Measurements from ENCODE around the gene COPS9. TPM values are rescaled to one million over a fixed set of nuclear protein-coding genes. Genes with fewer than 3 reads are reported as not detected.

The COPS9 gene
- total RNA-seq, 1 donor from 2014 or later: 35.0 TPM

DNA sequence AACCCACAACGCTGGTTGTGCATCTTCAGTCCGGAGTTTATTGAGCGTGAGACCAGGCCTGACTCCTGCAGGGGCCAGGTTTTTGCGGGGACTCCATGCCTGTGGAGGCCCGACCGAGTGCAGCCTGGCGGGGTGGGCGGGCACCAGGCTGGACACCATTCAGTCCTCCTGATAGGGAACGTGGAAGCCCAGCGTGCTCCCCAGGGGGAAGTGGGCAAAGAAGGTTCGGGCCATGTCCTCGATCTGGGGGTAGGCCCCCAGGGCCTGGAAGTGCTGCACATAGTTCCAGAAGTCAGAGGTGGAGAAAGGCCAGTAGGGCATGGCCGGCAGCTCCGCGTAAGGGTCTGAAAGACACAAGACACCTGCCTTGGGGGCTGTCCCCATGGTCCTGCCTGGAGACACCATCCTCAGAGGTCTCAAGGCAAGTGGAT, 2.9 kb upstream of the COPS9 start:
- TF ChIP-seq, protein P1, sequence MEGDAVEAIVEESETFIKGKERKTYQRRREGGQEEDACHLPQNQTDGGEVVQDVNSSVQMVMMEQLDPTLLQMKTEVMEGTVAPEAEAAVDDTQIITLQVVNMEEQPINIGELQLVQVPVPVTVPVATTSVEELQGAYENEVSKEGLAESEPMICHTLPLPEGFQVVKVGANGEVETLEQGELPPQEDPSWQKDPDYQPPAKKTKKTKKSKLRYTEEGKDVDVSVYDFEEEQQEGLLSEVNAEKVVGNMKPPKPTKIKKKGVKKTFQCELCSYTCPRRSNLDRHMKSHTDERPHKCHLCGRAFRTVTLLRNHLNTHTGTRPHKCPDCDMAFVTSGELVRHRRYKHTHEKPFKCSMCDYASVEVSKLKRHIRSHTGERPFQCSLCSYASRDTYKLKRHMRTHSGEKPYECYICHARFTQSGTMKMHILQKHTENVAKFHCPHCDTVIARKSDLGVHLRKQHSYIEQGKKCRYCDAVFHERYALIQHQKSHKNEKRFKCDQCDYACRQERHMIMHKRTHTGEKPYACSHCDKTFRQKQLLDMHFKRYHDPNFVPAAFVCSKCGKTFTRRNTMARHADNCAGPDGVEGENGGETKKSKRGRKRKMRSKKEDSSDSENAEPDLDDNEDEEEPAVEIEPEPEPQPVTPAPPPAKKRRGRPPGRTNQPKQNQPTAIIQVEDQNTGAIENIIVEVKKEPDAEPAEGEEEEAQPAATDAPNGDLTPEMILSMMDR (IDR thresholded peaks at IDR 0.05; ENCODE audit: insufficient read depth, low read length, severe bottlenecking): no peak
- FAIRE-seq (no peak), DNase-seq (ENCODE audit: low read depth) (no peak)
- H3K36me3 ChIP-seq (ENCODE audit: control insufficient read depth, insufficient read depth, low read length): no peaks in the 10 kb centered on the region
- H3K27me3 ChIP-seq (ENCODE audit: control insufficient read depth, insufficient read depth, low read length): no peaks in the 10 kb centered on the region
- no peak overlapping the region for H3K4me3 ChIP-seq (ENCODE audit: low read depth, low read length)

DNA sequence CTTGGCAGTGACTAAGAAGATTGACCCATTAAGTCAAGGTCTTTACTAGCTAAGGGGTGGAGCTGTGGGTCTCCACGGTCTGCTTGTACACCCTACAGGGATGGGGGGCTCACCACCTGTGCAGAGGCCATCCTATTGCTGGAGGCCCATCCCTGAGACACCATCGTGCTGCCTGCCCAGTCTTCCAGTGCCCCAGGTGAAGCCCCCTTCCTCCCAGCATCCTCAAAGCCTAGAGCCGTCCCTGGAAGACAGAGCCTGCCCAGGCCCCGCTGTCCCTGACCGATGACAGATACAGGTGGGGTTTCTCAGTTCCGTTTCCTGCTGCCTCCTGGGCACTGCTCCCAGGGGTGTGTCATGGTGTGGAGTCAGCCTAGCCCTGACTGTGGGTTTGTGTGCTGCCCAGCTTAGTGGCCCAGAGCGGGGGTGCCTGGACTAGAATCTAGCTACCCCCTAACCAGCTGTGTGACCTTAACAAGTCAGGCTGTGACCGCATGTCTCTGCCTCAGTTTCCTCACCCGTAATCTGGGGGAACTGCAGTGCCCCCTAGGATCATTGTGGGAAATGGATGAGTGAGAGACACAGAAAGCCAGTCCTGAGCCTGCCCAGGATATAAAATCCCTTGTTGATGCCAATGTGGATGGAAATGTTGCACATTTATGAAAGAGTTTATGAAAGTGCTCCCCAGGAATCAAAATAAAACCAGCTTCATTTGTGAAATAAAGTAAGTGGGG, 2.3 kb upstream of the COPS9 start:
- DNase-seq (ENCODE audit: low read depth) (peak; percentile 64), FAIRE-seq (no peak)
- TF ChIP-seq, protein P1 (IDR thresholded peaks at IDR 0.05; ENCODE audit: insufficient read depth, low read length, severe bottlenecking): no peak
- Histone ChIP-seq H3K4me3 (ENCODE audit: low read depth, low read length) (no peak overlapping the region), H3K27me3 (ENCODE audit: control insufficient read depth, insufficient read depth, low read length) (no peaks in the 10 kb centered on the region), H3K36me3 (ENCODE audit: control insufficient read depth, insufficient read depth, low read length) (peaks cover 2% of the 10 kb centered on the region)

DNA sequence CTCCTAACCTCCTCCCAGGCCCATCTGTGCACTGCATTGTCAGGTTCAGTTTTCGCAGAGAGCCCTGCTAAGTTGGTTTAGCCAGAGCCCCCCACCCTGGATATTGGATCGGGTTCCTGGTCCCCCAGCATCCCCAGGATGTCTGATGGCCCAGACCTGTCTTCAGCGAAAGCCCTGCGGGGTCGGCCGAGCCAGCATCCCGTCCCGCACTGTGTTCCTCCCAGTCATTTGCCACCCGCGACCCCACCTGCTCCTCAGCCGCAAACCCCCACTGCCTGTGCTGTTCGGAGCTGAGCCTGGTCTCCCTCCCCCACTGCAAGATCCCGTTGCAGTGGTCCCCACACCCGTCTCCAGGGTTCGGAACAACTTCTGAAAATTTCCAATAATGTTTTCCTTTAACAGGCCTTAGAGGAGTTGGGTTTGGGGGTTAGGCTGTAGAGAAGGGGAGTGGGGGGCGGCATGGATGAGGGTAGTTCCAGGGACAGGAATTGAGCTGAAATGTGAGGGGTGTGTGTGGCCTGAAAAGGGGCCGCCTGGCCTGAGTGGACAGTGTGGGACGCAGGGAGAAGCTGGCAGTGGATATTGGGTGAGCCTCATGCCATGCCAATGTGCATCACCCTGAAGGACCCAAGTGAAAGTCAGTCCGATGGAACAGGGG, 1.6 kb upstream of the COPS9 start:
- no peak for FAIRE-seq
- Histone ChIP-seq H3K4me3 (ENCODE audit: low read depth, low read length) (no peak overlapping the region), H3K27me3 (ENCODE audit: control insufficient read depth, insufficient read depth, low read length) (no peaks in the 10 kb centered on the region), H3K36me3 (ENCODE audit: control insufficient read depth, insufficient read depth, low read length) (peaks cover 4% of the 10 kb centered on the region)
- TF ChIP-seq, protein P1 (IDR thresholded peaks at IDR 0.05; ENCODE audit: insufficient read depth, low read length, severe bottlenecking): no peak
- no peak for DNase-seq (ENCODE audit: low read depth)

DNA sequence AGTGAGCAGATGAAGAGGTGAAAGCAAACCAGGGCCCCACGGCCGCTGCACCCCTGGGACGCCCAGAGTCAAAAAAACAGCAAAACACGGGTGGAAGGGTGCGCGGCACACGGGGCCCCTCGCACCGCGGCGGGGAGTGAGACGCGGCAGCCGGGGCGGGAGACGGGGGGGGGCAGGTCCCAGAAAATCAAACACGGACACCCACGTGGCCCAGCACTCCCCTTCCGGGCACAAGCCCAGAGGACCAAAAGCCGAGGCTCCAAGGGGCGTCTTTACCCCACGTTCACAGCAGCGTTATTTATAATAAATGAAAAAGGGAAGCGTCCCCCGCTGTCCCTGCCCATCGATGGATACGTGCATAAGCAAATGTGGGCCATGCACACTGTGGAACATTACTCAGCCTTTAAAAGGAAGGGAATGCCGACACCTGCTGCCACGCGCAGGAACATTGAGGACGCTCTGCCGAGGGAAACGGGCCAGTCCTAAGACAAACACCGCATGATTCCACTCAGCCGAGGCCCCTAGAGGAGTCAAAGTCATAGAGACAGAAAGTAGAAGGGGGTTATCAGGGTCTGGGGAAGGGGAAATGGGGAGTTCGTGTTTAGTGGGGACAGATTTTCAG, 677 bp upstream of the COPS9 start:
- TF ChIP-seq, protein P1 (IDR thresholded peaks at IDR 0.05; ENCODE audit: insufficient read depth, low read length, severe bottlenecking): no peak
- H3K4me3 ChIP-seq (ENCODE audit: low read depth, low read length): peak overlapping the region; percentile 62
- H3K36me3 ChIP-seq (ENCODE audit: control insufficient read depth, insufficient read depth, low read length): peaks cover 13% of the 10 kb centered on the region
- H3K27me3 ChIP-seq (ENCODE audit: control insufficient read depth, insufficient read depth, low read length): no peaks in the 10 kb centered on the region
- no peak for FAIRE-seq
- no peak for DNase-seq (ENCODE audit: low read depth)

DNA sequence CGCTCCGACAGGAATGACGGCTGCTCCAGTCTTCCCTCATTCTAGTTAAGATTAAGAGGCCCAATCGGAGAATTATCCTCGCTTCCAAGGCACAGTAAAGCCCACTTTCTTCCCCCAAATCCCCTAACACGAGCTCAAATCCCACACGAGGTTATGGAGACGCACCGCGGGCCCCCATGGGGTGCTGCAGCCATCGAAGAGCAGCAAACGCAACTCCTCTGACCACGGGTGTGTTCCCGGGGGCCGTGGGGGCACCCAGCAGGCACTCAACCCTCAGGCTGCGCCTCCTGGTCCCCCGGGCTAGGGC, 446 bp downstream of the COPS9 start:
- no peaks in the 10 kb centered on the region for H3K27me3 ChIP-seq (ENCODE audit: control insufficient read depth, insufficient read depth, low read length)
- TF ChIP-seq, protein P1 (IDR thresholded peaks at IDR 0.05; ENCODE audit: insufficient read depth, low read length, severe bottlenecking): no peak
- peak overlapping the region; percentile 62 for H3K4me3 ChIP-seq (ENCODE audit: low read depth, low read length)
- FAIRE-seq (no peak), DNase-seq (ENCODE audit: low read depth) (no peak)
- peaks cover 19% of the 10 kb centered on the region for H3K36me3 ChIP-seq (ENCODE audit: control insufficient read depth, insufficient read depth, low read length)
